Osteoblast (primary cell): ENCODE data around the gene OR6Q1. TPM values are rescaled to one million over a fixed set of nuclear protein-coding genes. Genes with fewer than 3 reads are reported as not detected.

ENCODE experiments used
- DNase-seq: peaks from one replicate; pipeline ENCODE4 v3.0.0; 2011; ENCODE audit warnings: low spot score, mixed read lengths; ENCODE audit not compliant: insufficient read length; ENCODE audit errors: missing footprints
- H2AFZ ChIP-seq: 2 replicates; pipeline ENCODE4 v1.6.0; 2011; ENCODE audit warnings: mild to moderate bottlenecking, low read length
- H3K27ac ChIP-seq: 2 replicates; pipeline ENCODE4 v1.5.1; 2011; ENCODE audit warnings: mild to moderate bottlenecking, low read depth, low read length, moderate library complexity
- H3K27me3 ChIP-seq: 2 replicates; pipeline ENCODE4 v1.6.0; 2012; ENCODE audit warnings: mild to moderate bottlenecking, control low read depth, inconsistent platforms, low read length, moderate library complexity; ENCODE audit not compliant: insufficient read depth
- H3K36me3 ChIP-seq: 2 replicates; pipeline ENCODE4 v1.5.1; 2011; ENCODE audit warnings: mild to moderate bottlenecking, low read length, control low read depth, moderate library complexity; ENCODE audit not compliant: insufficient read depth
- H3K4me1 ChIP-seq: 2 replicates; pipeline ENCODE4 v1.5.1; 2011; ENCODE audit warnings: mild to moderate bottlenecking, low read length, control low read depth, moderate library complexity; ENCODE audit not compliant: insufficient read depth
- H3K4me2 ChIP-seq: 2 replicates; pipeline ENCODE4 v1.6.0; 2011; ENCODE audit warnings: mild to moderate bottlenecking, low read length; ENCODE audit not compliant: insufficient read depth
- H3K4me3 ChIP-seq: fragments of 200-600 bp; sonication (generic); 3 replicates; pipeline ENCODE4 v1.5.1; 2012; ENCODE audit warnings: mild to moderate bottlenecking, low read length, inconsistent platforms; ENCODE audit not compliant: insufficient read depth
- H3K79me2 ChIP-seq: 2 replicates; pipeline ENCODE4 v1.6.0; 2012; ENCODE audit warnings: mild to moderate bottlenecking, low read length, control low read depth, inconsistent platforms; ENCODE audit not compliant: insufficient read depth
- H3K9me3 ChIP-seq: 2 replicates; pipeline ENCODE4 v1.5.1; 2011; ENCODE audit warnings: low read depth, low read length, control low read depth
- H4K20me1 ChIP-seq: 2 replicates; pipeline ENCODE4 v1.6.0; 2012; ENCODE audit warnings: mild to moderate bottlenecking, low read length, control low read depth; ENCODE audit not compliant: insufficient read depth
- small RNA-seq: library from RNA; depleted of rRNA; stranded (forward); fragments of <200 nt; gene quantifications from one replicate; pipeline ENCODE3, GENCODE V24; 2012
- total RNA-seq: library from RNA; depleted of rRNA; stranded (reverse); fragments of >200 nt; gene quantifications from 2 replicates; pipeline ENCODE4 v1.2.3, GENCODE V29; 2012
- TF ChIP-seq, protein P1 (sequence below): IDR thresholded peaks from 2 replicates; pipeline ENCODE4 v1.5.1; 2011; ENCODE audit warnings: mild to moderate bottlenecking, low read depth, low read length, moderate library complexity; ENCODE audit errors: extremely low read depth

The OR6Q1 gene
- total RNA-seq, 1 donor: not detected

DNA sequence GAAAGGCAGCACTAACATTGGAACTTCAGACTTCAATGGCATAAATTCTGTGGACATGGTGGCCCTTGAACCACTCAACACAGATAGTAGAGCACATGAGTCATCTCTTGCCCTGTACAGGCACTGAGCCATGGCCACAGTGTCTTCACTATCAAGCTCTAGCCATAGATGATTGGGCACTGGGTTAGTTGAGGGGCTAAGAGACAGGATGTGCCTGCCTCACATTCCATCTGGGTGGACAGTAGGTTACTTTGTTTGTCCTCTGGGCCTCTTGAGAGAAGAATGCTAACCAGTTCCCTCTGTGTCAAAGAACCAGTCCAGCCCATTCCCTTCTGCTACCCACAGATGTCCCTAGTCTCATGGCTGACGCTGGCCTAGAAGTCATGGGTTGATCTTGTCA is 39.8 kb downstream of the OR6Q1 start:
- no peaks in the 10 kb centered on the region for H3K9me3 ChIP-seq
- no peak overlapping the region for H3K4me2 ChIP-seq
- no peak overlapping the region for H2AFZ ChIP-seq
- no peaks in the 10 kb centered on the region for H4K20me1 ChIP-seq
- no peak overlapping the region for H3K4me3 ChIP-seq
- no peaks in the 10 kb centered on the region for H3K36me3 ChIP-seq
- TF ChIP-seq, protein P1, sequence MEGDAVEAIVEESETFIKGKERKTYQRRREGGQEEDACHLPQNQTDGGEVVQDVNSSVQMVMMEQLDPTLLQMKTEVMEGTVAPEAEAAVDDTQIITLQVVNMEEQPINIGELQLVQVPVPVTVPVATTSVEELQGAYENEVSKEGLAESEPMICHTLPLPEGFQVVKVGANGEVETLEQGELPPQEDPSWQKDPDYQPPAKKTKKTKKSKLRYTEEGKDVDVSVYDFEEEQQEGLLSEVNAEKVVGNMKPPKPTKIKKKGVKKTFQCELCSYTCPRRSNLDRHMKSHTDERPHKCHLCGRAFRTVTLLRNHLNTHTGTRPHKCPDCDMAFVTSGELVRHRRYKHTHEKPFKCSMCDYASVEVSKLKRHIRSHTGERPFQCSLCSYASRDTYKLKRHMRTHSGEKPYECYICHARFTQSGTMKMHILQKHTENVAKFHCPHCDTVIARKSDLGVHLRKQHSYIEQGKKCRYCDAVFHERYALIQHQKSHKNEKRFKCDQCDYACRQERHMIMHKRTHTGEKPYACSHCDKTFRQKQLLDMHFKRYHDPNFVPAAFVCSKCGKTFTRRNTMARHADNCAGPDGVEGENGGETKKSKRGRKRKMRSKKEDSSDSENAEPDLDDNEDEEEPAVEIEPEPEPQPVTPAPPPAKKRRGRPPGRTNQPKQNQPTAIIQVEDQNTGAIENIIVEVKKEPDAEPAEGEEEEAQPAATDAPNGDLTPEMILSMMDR: no peak
- no peaks in the 10 kb centered on the region for H3K27me3 ChIP-seq
- no peaks in the 10 kb centered on the region for H3K4me1 ChIP-seq
- DNase-seq: no peak
- no peaks in the 10 kb centered on the region for H3K79me2 ChIP-seq
- no peak overlapping the region for H3K27ac ChIP-seq

GRCh38 chr11:58075781-58076180 is 45.0 kb downstream of the OR6Q1 start:
- Histone ChIP-seq H3K4me3 (no peak overlapping the region), H2AFZ (no peak overlapping the region), H4K20me1 (no peaks in the 10 kb centered on the region), H3K27ac (no peak overlapping the region), H3K4me1 (no peaks in the 10 kb centered on the region), H3K79me2 (no peaks in the 10 kb centered on the region), H3K4me2 (no peak overlapping the region), H3K27me3 (no peaks in the 10 kb centered on the region), H3K9me3 (no peaks in the 10 kb centered on the region), H3K36me3 (no peaks in the 10 kb centered on the region)
- TF ChIP-seq, protein P1: no peak
- DNase-seq: no peak

Small RNA genes within 50 kb of the gene (small RNA-seq; reads per million reads assigned to genes)
- not detected for gene RNU6-899P

Other genes starting within 250 kb of the OR6Q1 start
- gene OR9Q1, start 7.1 kb upstream of the OR6Q1 start, total RNA-seq: not detected in 2 replicates
- gene OR9I1, start 94.6 kb downstream of the OR6Q1 start, total RNA-seq: not detected in 2 replicates
- gene OR9Q2, start 158.1 kb downstream of the OR6Q1 start, total RNA-seq: not detected in 2 replicates
- not detected in 2 replicates for gene OR1S2, start 173.2 kb downstream of the OR6Q1 start, total RNA-seq
- not detected in 2 replicates for gene OR1S1, start 181.8 kb downstream of the OR6Q1 start, total RNA-seq
- gene OR10Q1, start 198.0 kb downstream of the OR6Q1 start, total RNA-seq: not detected in 2 replicates
- not detected in 2 replicates for gene OR10W1, start 237.3 kb downstream of the OR6Q1 start, total RNA-seq